Fibroblast of lung (primary cell): ENCODE data around the gene FKBP8. TPM values are rescaled to one million over a fixed set of nuclear protein-coding genes. Genes with fewer than 3 reads are reported as not detected.
"Not testable (repeated sequence)": the region's sequence is repeated elsewhere in the genome, so short reads cannot be mapped to it uniquely, and the experiment has no call there.

Experiments
- DNase-seq, 2 donors: peaks; one replicate each; pipeline versions ENCODE4 v3.0.0 to v3.0.0-alpha.2; 2010; ENCODE audit warnings: low read depth in 2 of 2
- H2AFZ ChIP-seq: 2 replicates; pipeline ENCODE4 v1.5.1; 2012; ENCODE audit warnings: low read length, control low read depth, inconsistent platforms
- H3K27ac ChIP-seq: 2 replicates; pipeline ENCODE4 v1.5.1; 2011; ENCODE audit warnings: low read length, control low read depth; ENCODE audit not compliant: insufficient read depth
- H3K27me3 ChIP-seq: 2 replicates; pipeline ENCODE4 v1.5.1; 2011; ENCODE audit warnings: mild to moderate bottlenecking, low read length; ENCODE audit not compliant: control insufficient read depth, insufficient read depth
- H3K36me3 ChIP-seq: 2 replicates; pipeline ENCODE4 v1.5.1; 2011; ENCODE audit warnings: low read length; ENCODE audit not compliant: control insufficient read depth, insufficient read depth
- H3K4me1 ChIP-seq: 2 replicates; pipeline ENCODE4 v1.5.1; 2011; ENCODE audit warnings: low read length; ENCODE audit not compliant: control insufficient read depth, insufficient read depth; ENCODE audit errors: extremely low read depth
- H3K4me2 ChIP-seq: 2 replicates; pipeline ENCODE4 v1.5.1; 2011; ENCODE audit warnings: low read length, control low read depth; ENCODE audit not compliant: insufficient read depth; ENCODE audit errors: extremely low read depth
- H3K4me3 ChIP-seq, 4 experiments: fragments of 200-600 bp in 1 of 4; sonication (generic) in 1 of 4; replicated peaks in 1 of 4; 2 replicates each; pipeline ENCODE4 v1.5.1; 2011 to 2016; ENCODE audit warnings: low read length in 4 of 4, low read depth in 3 of 4, mild to moderate bottlenecking in 3 of 4, control low read depth in 2 of 4, inconsistent platforms in 1 of 4, mixed read lengths in 1 of 4; ENCODE audit not compliant: insufficient read depth in 1 of 4; ENCODE audit errors: control extremely low read depth in 1 of 4
- H3K79me2 ChIP-seq: 2 replicates; pipeline ENCODE4 v1.5.1; 2012; ENCODE audit warnings: mild to moderate bottlenecking, low read length, inconsistent platforms; ENCODE audit not compliant: control insufficient read depth, insufficient read depth
- H3K9ac ChIP-seq: 2 replicates; pipeline ENCODE4 v1.5.1; 2011; ENCODE audit warnings: mild to moderate bottlenecking, low read length, control low read depth; ENCODE audit not compliant: insufficient read depth
- H3K9me3 ChIP-seq: 2 replicates; pipeline ENCODE4 v1.5.1; 2012; ENCODE audit warnings: low read depth, low read length; ENCODE audit not compliant: control insufficient read depth, insufficient read depth
- H4K20me1 ChIP-seq: 2 replicates; pipeline ENCODE4 v1.5.1; 2011; ENCODE audit warnings: low read length; ENCODE audit not compliant: control insufficient read depth, insufficient read depth; ENCODE audit errors: extremely low read depth
- EZH2 ChIP-seq: IDR thresholded peaks from 2 replicates; pipeline ENCODE4 v1.5.1; 2012; ENCODE audit warnings: low read length, control low read depth, mild to moderate bottlenecking; ENCODE audit errors: missing control alignments
- polyA plus RNA-seq, 2 donors: library from polyadenylated mRNA; depleted of rRNA in 1 of 2; stranded (reverse) in 1 of 2; unstranded in 1 of 2; fragments of >200 nt; gene quantifications; 2 replicates each; pipeline ENCODE4 v1.2.1, GENCODE V29; 2011 to 2012; ENCODE audit warnings: missing spikeins in 1 of 2
- total RNA-seq: library from RNA; depleted of rRNA; stranded (reverse); fragments of >200 nt; gene quantifications from 2 replicates; pipeline ENCODE4 v1.2.1, GENCODE V29; 2014
- TF ChIP-seq, protein P1 (sequence below), 2 donors: IDR thresholded peaks in 1 of 2; conservative IDR thresholded peaks in 1 of 2; 1 replicate in 1 of 2; 2 replicates in 1 of 2; pipeline ENCODE4 v1.5.1; 2011 to 2012; ENCODE audit warnings: low read length in 2 of 2, control low read depth in 1 of 2, inconsistent platforms in 1 of 2, low read depth in 1 of 2, mild to moderate bottlenecking in 1 of 2

The FKBP8 gene
- total and polyA plus RNA-seq, 2 donors (not counting 1 experiment from before 2014, with no cell fraction given) = 135 to 289 TPM

GRCh38 chr19:18523841-18524240 is 19.5 kb downstream of the FKBP8 start:
- H3K9ac ChIP-seq = no peak overlapping the region
- H3K4me3 ChIP-seq = no peak overlapping the region
- H3K79me2 ChIP-seq = peaks cover 27% of the 10 kb centered on the region
- no peaks in the 10 kb centered on the region for H4K20me1 ChIP-seq
- no peak for DNase-seq
- H2AFZ ChIP-seq = no peak overlapping the region
- no peak for TF ChIP-seq EZH2
- TF ChIP-seq, protein P1, sequence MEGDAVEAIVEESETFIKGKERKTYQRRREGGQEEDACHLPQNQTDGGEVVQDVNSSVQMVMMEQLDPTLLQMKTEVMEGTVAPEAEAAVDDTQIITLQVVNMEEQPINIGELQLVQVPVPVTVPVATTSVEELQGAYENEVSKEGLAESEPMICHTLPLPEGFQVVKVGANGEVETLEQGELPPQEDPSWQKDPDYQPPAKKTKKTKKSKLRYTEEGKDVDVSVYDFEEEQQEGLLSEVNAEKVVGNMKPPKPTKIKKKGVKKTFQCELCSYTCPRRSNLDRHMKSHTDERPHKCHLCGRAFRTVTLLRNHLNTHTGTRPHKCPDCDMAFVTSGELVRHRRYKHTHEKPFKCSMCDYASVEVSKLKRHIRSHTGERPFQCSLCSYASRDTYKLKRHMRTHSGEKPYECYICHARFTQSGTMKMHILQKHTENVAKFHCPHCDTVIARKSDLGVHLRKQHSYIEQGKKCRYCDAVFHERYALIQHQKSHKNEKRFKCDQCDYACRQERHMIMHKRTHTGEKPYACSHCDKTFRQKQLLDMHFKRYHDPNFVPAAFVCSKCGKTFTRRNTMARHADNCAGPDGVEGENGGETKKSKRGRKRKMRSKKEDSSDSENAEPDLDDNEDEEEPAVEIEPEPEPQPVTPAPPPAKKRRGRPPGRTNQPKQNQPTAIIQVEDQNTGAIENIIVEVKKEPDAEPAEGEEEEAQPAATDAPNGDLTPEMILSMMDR (conservative IDR thresholded peaks at IDR 0.05 in 1 of 2, IDR thresholded peaks at IDR 0.05 in 1 of 2; ENCODE audit: low read depth in 1 of 2, low read length in 2 of 2) = no peak
- H3K9me3 ChIP-seq = no peaks in the 10 kb centered on the region
- H3K4me1 ChIP-seq = peaks cover 3% of the 10 kb centered on the region
- H3K27ac ChIP-seq = no peak overlapping the region
- no peaks in the 10 kb centered on the region for H3K36me3 ChIP-seq
- no peaks in the 10 kb centered on the region for H3K27me3 ChIP-seq
- no peak overlapping the region for H3K4me2 ChIP-seq

DNA sequence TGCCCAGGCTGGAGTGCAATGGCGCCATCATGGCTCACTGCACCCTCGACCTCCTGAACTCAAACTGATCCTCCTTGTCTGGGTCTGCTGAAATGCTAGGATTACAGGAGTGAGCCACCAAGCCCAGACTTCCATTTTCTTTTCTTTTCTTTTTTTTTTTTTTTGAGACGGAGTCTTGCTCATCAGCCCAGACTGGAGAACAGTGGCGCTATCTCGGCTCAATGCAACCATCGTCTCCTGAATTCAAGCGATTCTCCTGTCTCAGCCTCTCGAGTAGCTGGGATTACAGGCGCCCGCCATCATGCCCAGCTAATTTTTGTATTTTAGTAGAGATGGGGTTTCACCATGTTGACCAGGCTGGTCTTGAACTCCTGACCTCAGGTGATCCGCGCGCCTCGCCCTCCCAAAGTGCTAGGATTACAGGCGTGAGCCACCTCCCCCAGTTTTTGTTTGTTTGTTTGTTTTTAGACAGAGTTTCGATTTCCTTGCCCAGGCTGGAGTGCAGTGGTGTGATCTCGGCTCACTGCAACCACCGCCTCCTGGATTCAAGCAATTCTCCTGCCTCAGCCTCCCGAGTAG is 20.4 kb downstream of the FKBP8 start:
- H3K4me2 ChIP-seq = peak overlapping the region; percentile 8
- H3K9me3 ChIP-seq, H3K27me3 ChIP-seq, H3K9ac ChIP-seq, DNase-seq, H3K36me3 ChIP-seq, H4K20me1 ChIP-seq, H3K4me1 ChIP-seq: not testable (repeated sequence)
- peaks cover 36% of the 10 kb centered on the region for H3K79me2 ChIP-seq
- peak overlapping the region; percentile 71 for H3K27ac ChIP-seq
- peak overlapping the region in 2 of 4 experiments; percentile 17 to 36 for H3K4me3 ChIP-seq
- peak overlapping the region; percentile 52 for H2AFZ ChIP-seq

GRCh38 chr19:18522124-18522861 is 21.1 kb downstream of the FKBP8 start:
- no peak for TF ChIP-seq EZH2
- TF ChIP-seq, protein P1 (conservative IDR thresholded peaks at IDR 0.05 in 1 of 2, IDR thresholded peaks at IDR 0.05 in 1 of 2; ENCODE audit: low read depth in 1 of 2, low read length in 2 of 2) = no peak
- H3K4me3 ChIP-seq = peak overlapping the region in 2 of 4 experiments; percentile 17 to 99

More at GRCh38 chr19:18522124-18522861, 21.1 kb downstream of the FKBP8 start:
- Histone ChIP-seq H3K4me1 (peaks cover 3% of the 10 kb centered on the region), H4K20me1 (no peaks in the 10 kb centered on the region), H3K9me3 (no peaks in the 10 kb centered on the region), H2AFZ (peak overlapping the region; percentile 52), H3K27me3 (no peaks in the 10 kb centered on the region), H3K9ac (peak overlapping the region; percentile 40), H3K27ac (peak overlapping the region; percentile 100), H3K4me2 (peak overlapping the region; percentile 8), H3K36me3 (no peaks in the 10 kb centered on the region), H3K79me2 (peaks cover 42% of the 10 kb centered on the region)
- peak; percentile 100 for DNase-seq
